H1 (cell line): ENCODE results near the gene CAMK2G. TPM values are rescaled to one million over a fixed set of nuclear protein-coding genes. Genes with fewer than 3 reads are reported as not detected.

Source experiments
- GTF2F1 ChIP-seq: IDR thresholded peaks from 2 replicates; pipeline ENCODE4 v1.6.1; 2012; ENCODE audit warnings: low read depth, low read length, improper control_type of control experiment, borderline replicate concordance
- KDM4A ChIP-seq: IDR thresholded peaks from one replicate; pipeline ENCODE4 v1.7.1; 2012; ENCODE audit warnings: low read depth, mild to moderate bottlenecking, moderate library complexity, low read length, inconsistent platforms; ENCODE audit not compliant: severe bottlenecking
- POU5F1 ChIP-seq: IDR thresholded peaks from 2 replicates; pipeline ENCODE4 v1.6.1; 2011; ENCODE audit warnings: low read depth, mild to moderate bottlenecking, low read length, moderate library complexity
- SIX5 ChIP-seq: IDR thresholded peaks from 2 replicates; pipeline ENCODE4 v1.6.1; 2011; ENCODE audit warnings: mild to moderate bottlenecking, low read depth, low read length
- SP4 ChIP-seq: IDR thresholded peaks from 2 replicates; pipeline ENCODE4 v1.6.1; 2012; ENCODE audit warnings: low read length, inconsistent platforms
- ZNF274 ChIP-seq: IDR thresholded peaks from 2 replicates; pipeline ENCODE4 v1.7.0; 2012; ENCODE audit warnings: low read length, borderline replicate concordance; ENCODE audit errors: extremely low read depth
- polyA plus RNA-seq, 7 experiments: library from polyadenylated mRNA; depleted of rRNA in 3 of 7; stranded (reverse) in 5 of 7; unstranded in 2 of 7; fragments of >200 nt in 5 of 7; fragments of 200-250 nt in 2 of 7; gene quantifications; 1 replicate in 5 of 7; 2 replicates in 1 of 7; 4 replicates in 1 of 7; pipeline versions ENCODE4 v1.2.1 to v1.2.3, GENCODE V29; 2011 to 2013; ENCODE audit warnings: missing spikeins in 2 of 7, mixed read lengths in 2 of 7
- total RNA-seq: library from RNA; stranded (reverse); fragmentation: NEBNext Ultra II Directional; extraction: Animal tissue kit (Norgen Biotek cat#: 25700); gene quantifications from 2 replicates; pipeline ENCODE4 v1.2.1, GENCODE V29; 2021

The CAMK2G gene
- total and polyA plus RNA-seq, 2 of the 8 experiments (the other 6 are each of a cell fraction or from before 2014, with no cell fraction given) = 28.9 to 31.7 TPM

DNA sequence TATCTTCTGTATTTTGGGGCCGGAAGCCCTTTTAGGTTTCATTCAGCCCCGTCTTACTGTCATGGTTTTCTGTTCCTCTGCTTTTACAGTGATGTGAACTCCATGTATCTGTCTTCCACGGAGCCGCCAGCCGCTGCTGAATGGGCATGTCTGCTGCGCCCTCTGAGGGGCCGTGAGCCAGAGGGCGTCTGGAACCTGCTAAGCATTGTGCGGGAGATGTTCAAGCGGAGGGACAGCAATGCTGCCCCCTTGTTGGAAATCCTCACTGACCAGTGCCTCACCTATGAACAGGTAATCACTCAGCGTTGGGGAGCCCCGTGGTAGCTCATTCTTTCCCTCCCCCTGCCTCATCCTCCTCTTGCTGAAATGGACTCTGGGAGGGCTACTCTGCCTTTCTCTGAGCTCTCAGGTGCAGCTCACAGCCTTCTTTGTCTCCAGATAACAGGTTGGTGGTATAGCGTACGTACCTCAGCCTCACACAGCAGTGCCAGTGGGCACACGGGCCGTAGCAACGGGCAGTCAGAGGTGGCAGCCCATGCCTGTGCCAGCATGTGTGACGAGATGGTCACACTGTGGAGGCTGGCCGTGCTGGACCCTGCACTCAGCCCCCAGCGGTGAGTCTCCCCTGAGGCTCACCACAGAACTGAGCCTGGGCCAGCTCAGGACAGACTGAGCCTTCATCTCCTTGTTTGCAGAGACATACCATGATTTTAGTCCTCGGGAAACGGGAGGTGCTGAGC is 83.3 kb downstream of the CAMK2G start (continued):
- TF ChIP-seq POU5F1 (no peak), SP4 (no peak), SIX5 (no peak), GTF2F1 (no peak), ZNF274 (no peak), KDM4A (no peak)
